SH-SY5Y (cell line): ENCODE measurements around the gene KCNB1.

Source experiments
- GATA2 ChIP-seq: IDR thresholded peaks from 2 replicates; pipeline ENCODE4 v1.6.1; 2011; ENCODE audit warnings: mild to moderate bottlenecking, low read depth, low read length
- GATA3 ChIP-seq: IDR thresholded peaks from 2 replicates; pipeline ENCODE4 v1.6.1; 2011; ENCODE audit warnings: low read depth, mild to moderate bottlenecking, low read length, moderate library complexity

- TF ChIP-seq GATA3: no peak
- no peak for TF ChIP-seq GATA2
These were observed 3.1 kb upstream of the KCNB1 start for GRCh38 chr20:49485563-49485962.
